Measurements from ENCODE around the gene EDNRA.

DNA sequence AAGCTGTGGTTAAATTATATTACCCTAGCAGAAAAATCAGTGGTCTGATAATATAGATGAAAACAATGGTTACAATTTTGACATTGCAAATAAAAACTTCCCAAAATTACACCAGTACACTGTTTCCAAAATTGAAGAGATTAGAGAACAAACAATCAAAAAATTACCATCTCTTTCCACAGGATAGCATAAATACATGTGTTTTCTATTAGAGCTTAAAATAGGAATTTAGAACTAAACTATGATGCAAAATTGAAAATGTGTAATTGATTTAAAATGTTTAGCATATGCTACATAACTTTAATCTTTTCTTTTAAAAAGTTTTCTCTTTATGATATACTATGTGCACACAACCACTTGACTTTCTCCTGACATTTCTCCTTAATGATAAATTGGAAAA is 6.7 kb downstream of the EDNRA start:
- TF ChIP-seq REST (IDR thresholded peaks at IDR 0.05; ENCODE audit: insufficient read depth in 1 of 2, low read depth in 2 of 2, low read length in 2 of 2) (no peak), TAF1 (IDR thresholded peaks at IDR 0.05; ENCODE audit: borderline replicate concordance, insufficient read depth, low read length) (no peak), POLR2AphosphoS5 (IDR thresholded peaks at IDR 0.05; ENCODE audit: low read depth, low read length) (no peak)

Data from PFSK-1 (cell line).